Measurements from ENCODE around the gene LIPH. TPM values are rescaled to one million over a fixed set of nuclear protein-coding genes. Genes with fewer than 3 reads are reported as not detected.
A peak's percentile ranks its signal among the peaks of the same experiment; 100 is the strongest.
"Not testable (repeated sequence)": the region's sequence is repeated elsewhere in the genome, so short reads cannot be mapped to it uniquely, and the experiment has no call there.

LIPH gene
- total RNA-seq, 1 experiment from 2014 or later = 0.34 TPM

DNA sequence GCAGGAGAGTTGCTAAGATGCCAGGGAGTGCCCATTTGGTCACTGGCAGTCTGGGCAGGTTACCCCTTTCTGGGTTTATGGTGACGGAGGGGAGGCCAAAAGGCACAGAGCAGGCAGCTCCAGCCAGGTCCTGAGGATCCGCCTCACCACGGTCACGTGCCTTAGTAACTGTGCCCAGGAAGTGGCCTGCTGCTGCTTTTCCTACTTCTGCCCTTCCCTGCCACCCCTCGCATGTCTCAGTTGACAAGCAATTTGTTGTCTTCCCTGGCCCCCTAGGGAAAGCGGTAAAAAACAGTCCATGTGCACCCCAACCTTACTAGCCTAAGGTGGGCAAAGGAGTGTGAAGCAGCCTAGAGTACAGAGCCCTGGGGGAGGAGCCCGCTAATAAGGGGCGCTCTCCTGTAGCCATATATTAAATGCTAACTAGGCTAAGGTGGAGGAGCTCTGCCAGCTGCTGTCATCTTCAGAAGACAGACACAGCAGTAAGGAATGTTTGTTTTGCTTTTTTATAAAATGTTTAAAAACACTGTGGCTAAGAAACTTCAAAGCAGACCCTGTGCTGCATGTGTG is 9.1 kb upstream of the LIPH start:
- Histone ChIP-seq H3K4me3 (no peak overlapping the region), H3K36me3 (no peaks in the 10 kb centered on the region), H3K27me3 (replicated peaks) (no peaks in the 10 kb centered on the region), H3K4me1 (replicated peaks) (no peaks in the 10 kb centered on the region), H3K27ac (no peak overlapping the region), H3K9me3 (replicated peaks) (no peaks in the 10 kb centered on the region)
- DNase-seq (ENCODE audit: low read depth in 1 of 2, low spot score in 2 of 2) = no peak

DNA sequence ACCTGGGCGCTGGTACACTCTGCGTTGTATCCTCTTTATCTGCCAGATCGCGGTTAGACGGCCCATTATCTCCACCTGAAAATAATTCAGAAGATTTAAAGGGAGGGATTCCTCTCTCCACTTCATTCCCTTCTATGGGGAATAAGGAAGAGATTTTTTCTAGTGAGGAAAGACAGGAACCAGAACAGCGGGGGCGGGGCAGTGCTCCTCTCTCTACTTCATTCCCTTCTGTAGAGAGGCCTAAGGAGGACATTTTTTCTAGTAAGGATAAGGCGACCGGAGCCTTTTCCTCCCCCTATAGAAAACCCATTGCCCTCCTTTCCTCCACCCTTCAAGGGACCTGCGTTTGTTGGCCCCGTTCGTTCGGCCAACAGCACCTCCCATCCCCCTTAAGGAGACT is 8.3 kb upstream of the LIPH start:
- H3K9me3 ChIP-seq (replicated peaks) = no peaks in the 10 kb centered on the region
- no peak for DNase-seq (ENCODE audit: low read depth in 1 of 2, low spot score in 2 of 2)
- no peaks in the 10 kb centered on the region for H3K36me3 ChIP-seq
- H3K4me3 ChIP-seq = no peak overlapping the region
- no peaks in the 10 kb centered on the region for H3K27me3 ChIP-seq (replicated peaks)
- H3K27ac ChIP-seq = no peak overlapping the region
- H3K4me1 ChIP-seq (replicated peaks) = no peaks in the 10 kb centered on the region

GRCh38 chr3:185559706-185560090 is 7.3 kb upstream of the LIPH start:
- Histone ChIP-seq H3K27me3 (replicated peaks) (no peaks in the 10 kb centered on the region), H3K36me3 (no peaks in the 10 kb centered on the region), H3K9me3 (replicated peaks) (no peaks in the 10 kb centered on the region), H3K27ac (no peak overlapping the region), H3K4me1 (replicated peaks) (no peaks in the 10 kb centered on the region), H3K4me3 (no peak overlapping the region)
- DNase-seq (ENCODE audit: low read depth in 1 of 2, low spot score in 2 of 2) = no peak

- Histone ChIP-seq H3K27me3 (replicated peaks) (no peaks in the 10 kb centered on the region), H3K4me1 (replicated peaks) (no peaks in the 10 kb centered on the region), H3K9me3 (replicated peaks) (no peaks in the 10 kb centered on the region), H3K36me3 (no peaks in the 10 kb centered on the region), H3K27ac (no peak overlapping the region), H3K4me3 (no peak overlapping the region)
- no peak for DNase-seq (ENCODE audit: low read depth in 1 of 2, low spot score in 2 of 2)
Observed at GRCh38 chr3:185558395-185558794, 6.0 kb upstream of the LIPH start.

DNA sequence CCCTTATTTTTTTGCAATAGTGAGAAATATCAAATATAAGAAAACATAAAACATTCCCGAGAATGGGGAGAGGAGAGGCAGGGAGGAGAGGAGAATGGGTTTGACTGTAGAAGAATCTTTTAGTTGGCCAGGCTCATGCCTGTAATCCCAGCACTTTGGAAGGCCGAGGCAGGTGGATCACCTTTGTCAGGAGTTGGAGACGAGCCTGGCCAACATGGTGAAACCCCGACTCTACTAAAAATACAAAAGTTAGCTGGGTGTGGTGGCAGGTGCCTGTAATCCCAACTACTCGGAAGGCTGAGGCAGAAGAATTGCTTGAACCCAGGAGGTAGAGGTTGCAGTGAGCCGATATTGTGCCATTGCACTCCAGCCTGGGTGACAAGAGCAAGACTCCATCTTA is 4.3 kb upstream of the LIPH start:
- H3K36me3 ChIP-seq; H3K27me3 ChIP-seq (replicated peaks); H3K4me1 ChIP-seq (replicated peaks); DNase-seq (ENCODE audit: low read depth in 1 of 2, low spot score in 2 of 2); H3K9me3 ChIP-seq (replicated peaks); H3K27ac ChIP-seq; H3K4me3 ChIP-seq: not testable (repeated sequence)

DNA sequence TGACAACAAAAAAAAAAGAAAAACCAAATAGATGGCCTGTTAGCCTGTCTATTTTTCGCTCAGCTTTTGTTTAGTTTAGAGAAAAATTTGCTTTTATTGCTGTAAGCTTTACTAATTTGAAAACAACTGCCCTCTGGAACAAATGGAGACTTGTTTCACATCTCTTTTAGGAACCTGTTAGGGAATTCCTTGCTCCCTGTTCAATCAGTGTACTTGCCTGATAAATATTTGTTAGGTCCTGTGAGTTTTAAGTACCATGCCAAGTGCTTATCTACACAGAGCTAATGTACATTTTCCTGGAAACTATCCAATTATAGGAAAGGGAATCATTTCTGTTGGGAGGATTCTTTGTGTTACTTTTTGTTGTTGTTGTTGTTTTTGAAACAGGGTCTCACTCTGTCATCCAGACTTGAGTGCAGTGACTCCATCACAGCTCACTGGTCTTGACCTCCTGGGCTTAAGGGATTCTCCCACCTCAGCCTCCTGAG is 3.5 kb upstream of the LIPH start:
- Histone ChIP-seq H3K27ac (no peak overlapping the region), H3K4me1 (replicated peaks) (0 out of 2 replicates have a peak, but pooled peaks cover 6% of the 10 kb centered on the region), H3K36me3 (no peaks in the 10 kb centered on the region), H3K9me3 (replicated peaks) (no peaks in the 10 kb centered on the region), H3K27me3 (replicated peaks) (no peaks in the 10 kb centered on the region), H3K4me3 (no peak overlapping the region)
- DNase-seq (ENCODE audit: low read depth in 1 of 2, low spot score in 2 of 2) = no peak

GRCh38 chr3:185555101-185555501 is 2.7 kb upstream of the LIPH start:
- DNase-seq (ENCODE audit: low read depth in 1 of 2, low spot score in 2 of 2) = no peak

GRCh38 chr3:185549651-185550111 is 2.7 kb downstream of the LIPH start:
- peak in 1 of 2 experiments; percentile 77 for DNase-seq (ENCODE audit: low read depth in 1 of 2, low spot score in 2 of 2)
- Histone ChIP-seq H3K4me3 (no peak overlapping the region), H3K9me3 (replicated peaks) (no peaks in the 10 kb centered on the region), H3K4me1 (replicated peaks) (peaks cover 29% of the 10 kb centered on the region), H3K27me3 (replicated peaks) (no peaks in the 10 kb centered on the region), H3K36me3 (no peaks in the 10 kb centered on the region), H3K27ac (peak overlapping the region; percentile 65)

More at GRCh38 chr3:185555101-185555501, 2.7 kb upstream of the LIPH start:
- no peaks in the 10 kb centered on the region for H3K9me3 ChIP-seq (replicated peaks)
- no peaks in the 10 kb centered on the region for H3K36me3 ChIP-seq
- no peaks in the 10 kb centered on the region for H3K27me3 ChIP-seq (replicated peaks)
- 0 out of 2 replicates have a peak, but pooled peaks cover 7% of the 10 kb centered on the region for H3K4me1 ChIP-seq (replicated peaks)
- no peak overlapping the region for H3K27ac ChIP-seq
- H3K4me3 ChIP-seq = no peak overlapping the region

DNA sequence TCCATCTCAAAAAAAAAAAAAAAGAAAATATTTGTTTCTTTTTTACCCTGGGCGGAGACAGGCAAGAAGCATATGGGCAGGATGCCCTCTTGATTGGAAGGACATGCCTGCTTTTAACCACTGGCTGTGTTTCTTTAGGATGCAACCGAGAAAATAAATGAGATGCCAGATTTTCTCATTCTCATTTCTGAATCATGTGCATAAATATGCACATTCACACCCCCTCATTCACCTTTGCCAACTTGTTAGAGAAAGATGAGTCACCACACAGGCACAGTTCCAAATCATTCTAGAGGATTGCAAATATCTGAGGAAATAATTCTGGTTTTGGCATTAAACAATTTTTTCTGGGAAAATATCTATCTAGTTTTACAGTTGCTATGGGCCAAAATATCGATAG is 3.3 kb downstream of the LIPH start:
- no peaks in the 10 kb centered on the region for H3K36me3 ChIP-seq
- H3K27me3 ChIP-seq (replicated peaks) = no peaks in the 10 kb centered on the region
- H3K4me3 ChIP-seq = no peak overlapping the region
- H3K9me3 ChIP-seq (replicated peaks) = no peaks in the 10 kb centered on the region
- peak; percentile 70 to 76 for DNase-seq (ENCODE audit: low read depth in 1 of 2, low spot score in 2 of 2)
- H3K4me1 ChIP-seq (replicated peaks) = peaks cover 29% of the 10 kb centered on the region
- H3K27ac ChIP-seq = peak overlapping the region; percentile 65

- Histone ChIP-seq H3K27me3 (replicated peaks) (no peaks in the 10 kb centered on the region), H3K4me1 (replicated peaks) (peaks cover 15% of the 10 kb centered on the region), H3K9me3 (replicated peaks) (no peaks in the 10 kb centered on the region), H3K4me3 (no peak overlapping the region), H3K36me3 (no peaks in the 10 kb centered on the region), H3K27ac (no peak overlapping the region)
- no peak for DNase-seq (ENCODE audit: low read depth in 1 of 2, low spot score in 2 of 2)
Observed at GRCh38 chr3:185540695-185541094, 11.7 kb downstream of the LIPH start.

- H3K4me3 ChIP-seq = no peak overlapping the region
- no peak for DNase-seq (ENCODE audit: low read depth in 1 of 2, low spot score in 2 of 2)
Observed at GRCh38 chr3:185539934-185540333, 12.5 kb downstream of the LIPH start.

GRCh38 chr3:185537369-185537970 is 14.9 kb downstream of the LIPH start:
- H3K9me3 ChIP-seq (replicated peaks) = no peaks in the 10 kb centered on the region
- peak; percentile 50 to 54 for DNase-seq (ENCODE audit: low read depth in 1 of 2, low spot score in 2 of 2)
- no peak overlapping the region for H3K27ac ChIP-seq
- H3K4me1 ChIP-seq (replicated peaks) = peaks cover 9% of the 10 kb centered on the region
- no peaks in the 10 kb centered on the region for H3K36me3 ChIP-seq
- H3K4me3 ChIP-seq = no peak overlapping the region
- H3K27me3 ChIP-seq (replicated peaks) = no peaks in the 10 kb centered on the region

More at GRCh38 chr3:185539934-185540333, 12.5 kb downstream of the LIPH start:
- Histone ChIP-seq H3K4me1 (replicated peaks) (peaks cover 10% of the 10 kb centered on the region), H3K9me3 (replicated peaks) (no peaks in the 10 kb centered on the region), H3K36me3 (no peaks in the 10 kb centered on the region), H3K27ac (no peak overlapping the region), H3K27me3 (replicated peaks) (no peaks in the 10 kb centered on the region)

- H3K27ac ChIP-seq = no peak overlapping the region
- peaks cover 9% of the 10 kb centered on the region for H3K4me1 ChIP-seq (replicated peaks)
- DNase-seq (ENCODE audit: low read depth in 1 of 2, low spot score in 2 of 2) = no peak
Observed at GRCh38 chr3:185534511-185534910, 17.9 kb downstream of the LIPH start.

GRCh38 chr3:185532901-185533300 is 19.5 kb downstream of the LIPH start:
- no peaks in the 10 kb centered on the region for H3K27me3 ChIP-seq (replicated peaks)
- DNase-seq (ENCODE audit: low read depth in 1 of 2, low spot score in 2 of 2) = no peak
- no peak overlapping the region for H3K4me3 ChIP-seq
- no peaks in the 10 kb centered on the region for H3K9me3 ChIP-seq (replicated peaks)
- H3K27ac ChIP-seq = no peak overlapping the region
- H3K36me3 ChIP-seq = no peaks in the 10 kb centered on the region
- peaks cover 9% of the 10 kb centered on the region for H3K4me1 ChIP-seq (replicated peaks)

More at GRCh38 chr3:185534511-185534910, 17.9 kb downstream of the LIPH start:
- no peaks in the 10 kb centered on the region for H3K36me3 ChIP-seq
- H3K9me3 ChIP-seq (replicated peaks) = no peaks in the 10 kb centered on the region
- H3K4me3 ChIP-seq = no peak overlapping the region
- H3K27me3 ChIP-seq (replicated peaks) = no peaks in the 10 kb centered on the region
